ENCODE measurements around the gene PALMD.

The PALMD gene

DNA sequence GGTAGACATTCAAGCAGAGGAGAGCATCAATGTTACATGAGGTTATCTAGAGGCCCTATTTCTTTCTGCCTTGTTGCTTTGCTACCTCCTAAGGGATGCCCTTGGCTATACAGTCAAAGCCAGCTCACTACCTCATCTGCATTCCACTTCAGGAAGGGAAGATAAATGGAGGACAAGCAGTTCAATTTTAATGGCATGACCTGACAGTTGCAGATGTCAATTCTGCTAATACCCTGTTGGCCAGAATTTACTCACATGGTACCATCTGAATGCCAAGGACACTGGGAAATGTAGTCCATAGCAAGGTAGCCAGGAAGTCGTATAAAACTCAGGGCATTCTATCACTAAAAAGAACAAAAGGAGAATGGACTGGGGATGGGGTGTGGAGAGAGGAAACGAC is 31.5 kb downstream of the PALMD start:
- Histone ChIP-seq H3K36me3 (no peaks in the 10 kb centered on the region), H3K27me3 (no peaks in the 10 kb centered on the region), H3K4me1 (0 out of 20 replicates have a peak, but pooled peaks cover 0 to 4% (median 0%) of the 10 kb centered on the region in 10 experiments), H3K27ac (no peak overlapping the region), H3K4me3 (no peak overlapping the region), H3K9ac (no peak overlapping the region), H3K9me3 (replicated peaks in 1 of 11) (no peaks in the 10 kb centered on the region), H4K20me1 (no peaks in the 10 kb centered on the region), H3K4me2 (no peak overlapping the region)
- TF ChIP-seq Cebpa-rat (IDR thresholded peaks at IDR 0.05), result no peak

- H4K20me1 ChIP-seq, result no peaks in the 10 kb centered on the region
- H3K36me3 ChIP-seq, result no peaks in the 10 kb centered on the region
- 0 out of 20 replicates have a peak, but pooled peaks cover 0 to 4% (median 0%) of the 10 kb centered on the region in 10 experiments for H3K4me1 ChIP-seq
- H3K9me3 ChIP-seq (replicated peaks in 1 of 11), result no peaks in the 10 kb centered on the region
- TF ChIP-seq Cebpa-rat (IDR thresholded peaks at IDR 0.05), result no peak
- H3K4me3 ChIP-seq, result no peak overlapping the region
- no peak overlapping the region for H3K27ac ChIP-seq
- no peak overlapping the region for H3K4me2 ChIP-seq
- no peak overlapping the region for H3K9ac ChIP-seq
- H3K27me3 ChIP-seq, result no peaks in the 10 kb centered on the region
Observed at GRCh38 chr1:99680270-99680669, 34.4 kb downstream of the PALMD start.

- no peaks in the 10 kb centered on the region for H4K20me1 ChIP-seq
- no peak overlapping the region for H3K4me3 ChIP-seq
- H3K4me1 ChIP-seq, result 0 out of 20 replicates have a peak, but pooled peaks cover 0 to 4% (median 0%) of the 10 kb centered on the region in 10 experiments
- H3K4me2 ChIP-seq, result no peak overlapping the region
- no peaks in the 10 kb centered on the region for H3K36me3 ChIP-seq
- no peaks in the 10 kb centered on the region for H3K27me3 ChIP-seq
- no peak overlapping the region for H3K9ac ChIP-seq
- no peak for TF ChIP-seq Cebpa-rat (IDR thresholded peaks at IDR 0.05)
- H3K9me3 ChIP-seq (replicated peaks in 1 of 11), result no peaks in the 10 kb centered on the region
- no peak overlapping the region for H3K27ac ChIP-seq
Observed at GRCh38 chr1:99681583-99681982, 35.7 kb downstream of the PALMD start.

DNA sequence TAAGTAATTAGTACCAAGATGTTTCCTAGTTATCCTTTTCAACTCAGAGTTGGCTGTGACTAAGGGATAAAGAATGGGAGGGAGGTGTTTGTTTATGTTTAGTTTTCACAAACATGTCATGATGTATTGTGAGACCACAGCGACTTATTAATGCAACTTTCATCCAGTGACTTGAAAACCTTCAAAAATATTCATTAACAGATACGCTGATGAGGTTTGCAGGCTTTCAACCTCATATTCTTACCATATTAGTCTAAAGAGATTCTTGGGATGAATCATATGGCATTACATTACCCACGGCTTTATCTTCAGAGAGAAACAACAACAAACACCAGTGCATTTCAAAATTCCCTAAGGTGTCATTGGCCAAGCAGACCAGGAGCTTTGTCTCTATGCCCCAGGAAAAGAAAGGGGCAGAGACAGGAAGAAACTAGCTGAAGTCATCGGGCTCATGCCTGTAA is 36.4 kb downstream of the PALMD start:
- no peaks in the 10 kb centered on the region for H4K20me1 ChIP-seq
- H3K9ac ChIP-seq, result no peak overlapping the region
- H3K9me3 ChIP-seq (replicated peaks in 1 of 11), result no peaks in the 10 kb centered on the region
- H3K4me1 ChIP-seq, result 0 out of 20 replicates have a peak, but pooled peaks cover 0 to 4% (median 0%) of the 10 kb centered on the region in 10 experiments
- H3K36me3 ChIP-seq, result no peaks in the 10 kb centered on the region
- H3K4me3 ChIP-seq, result no peak overlapping the region
- H3K27ac ChIP-seq, result no peak overlapping the region
- H3K4me2 ChIP-seq, result no peak overlapping the region
- no peaks in the 10 kb centered on the region for H3K27me3 ChIP-seq
- no peak for TF ChIP-seq Cebpa-rat (IDR thresholded peaks at IDR 0.05)

- no peaks in the 10 kb centered on the region for H3K9me3 ChIP-seq (replicated peaks in 1 of 11)
- H3K27ac ChIP-seq, result no peak overlapping the region
- no peak overlapping the region for H3K9ac ChIP-seq
- no peak overlapping the region for H3K4me2 ChIP-seq
- no peaks in the 10 kb centered on the region for H3K36me3 ChIP-seq
- no peaks in the 10 kb centered on the region for H4K20me1 ChIP-seq
- no peak overlapping the region for H3K4me3 ChIP-seq
- no peaks in the 10 kb centered on the region for H3K27me3 ChIP-seq
- TF ChIP-seq Cebpa-rat (IDR thresholded peaks at IDR 0.05), result no peak
- 0 out of 20 replicates have a peak, but pooled peaks cover 0 to 4% (median 0%) of the 10 kb centered on the region in 10 experiments for H3K4me1 ChIP-seq
Observed at GRCh38 chr1:99685516-99686180, 39.7 kb downstream of the PALMD start.

- Histone ChIP-seq H3K9me3 (replicated peaks in 1 of 11) (no peaks in the 10 kb centered on the region), H3K9ac (no peak overlapping the region), H3K4me3 (no peak overlapping the region), H3K4me2 (no peak overlapping the region), H3K36me3 (no peaks in the 10 kb centered on the region), H3K27ac (no peak overlapping the region), H3K27me3 (no peaks in the 10 kb centered on the region), H4K20me1 (no peaks in the 10 kb centered on the region), H3K4me1 (no peaks in the 10 kb centered on the region)
- no peak for TF ChIP-seq Cebpa-rat (IDR thresholded peaks at IDR 0.05)
Observed at GRCh38 chr1:99691175-99691574, 45.3 kb downstream of the PALMD start.

DNA sequence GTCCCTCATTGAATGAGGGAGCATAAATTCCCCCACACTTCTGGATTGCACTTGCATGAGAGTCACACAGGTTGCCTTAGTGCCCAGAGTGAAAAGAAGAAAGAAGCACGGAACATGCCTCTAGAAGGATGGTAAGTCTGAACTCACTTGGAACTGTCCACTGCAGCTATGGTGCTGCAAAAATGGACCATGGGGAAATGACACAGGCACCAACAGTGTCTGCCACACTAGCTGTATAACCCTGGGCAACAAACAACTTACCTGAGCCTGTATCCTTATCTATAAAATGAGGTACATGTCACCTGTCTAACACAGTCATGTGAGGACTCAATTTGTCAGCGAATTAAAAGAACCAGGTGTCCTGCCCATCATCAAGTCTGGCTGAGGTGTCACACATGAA is 50.7 kb downstream of the PALMD start:
- no peaks in the 10 kb centered on the region; a peak in 1 of 22 replicates for H3K9me3 ChIP-seq (replicated peaks in 1 of 11)
- H3K4me1 ChIP-seq, result peaks cover 0 to 8% (median 0%) of the 10 kb centered on the region in 10 experiments; a peak in 1 of 20 replicates
- H3K27ac ChIP-seq, result no peak overlapping the region
- no peak for TF ChIP-seq Cebpa-rat (IDR thresholded peaks at IDR 0.05)
- no peak overlapping the region for H3K4me3 ChIP-seq
- H3K4me2 ChIP-seq, result no peak overlapping the region
- no peaks in the 10 kb centered on the region for H4K20me1 ChIP-seq
- no peaks in the 10 kb centered on the region for H3K36me3 ChIP-seq
- H3K9ac ChIP-seq, result no peak overlapping the region
- no peaks in the 10 kb centered on the region for H3K27me3 ChIP-seq

DNA sequence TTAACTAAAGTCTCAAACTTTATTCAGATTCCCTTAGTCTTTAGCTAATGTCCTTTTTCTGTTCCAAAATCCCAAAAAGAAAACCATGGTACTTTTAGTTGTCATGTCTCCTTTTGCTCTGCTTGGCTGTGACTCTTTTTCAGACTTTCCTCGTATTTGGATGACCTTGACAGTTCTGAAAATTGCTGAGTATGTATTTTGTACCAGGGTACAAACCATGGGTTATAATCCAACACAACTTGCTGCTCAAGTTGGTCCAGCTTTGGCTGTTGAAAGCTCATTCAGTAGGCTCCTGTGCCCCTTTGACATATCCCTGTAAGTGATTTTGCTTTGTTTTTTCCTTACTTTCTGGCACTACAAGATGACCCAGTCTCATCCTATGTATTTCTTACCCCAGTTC is 51.7 kb downstream of the PALMD start:
- TF ChIP-seq Cebpa-rat (IDR thresholded peaks at IDR 0.05), result no peak
- Histone ChIP-seq H3K27me3 (no peaks in the 10 kb centered on the region), H3K4me2 (no peak overlapping the region), H3K9ac (no peak overlapping the region), H3K4me3 (no peak overlapping the region), H3K9me3 (replicated peaks in 1 of 11) (no peaks in the 10 kb centered on the region; a peak in 1 of 22 replicates), H3K27ac (no peak overlapping the region), H3K36me3 (no peaks in the 10 kb centered on the region), H3K4me1 (peaks cover 0 to 8% (median 0%) of the 10 kb centered on the region in 10 experiments; a peak in 1 of 20 replicates), H4K20me1 (no peaks in the 10 kb centered on the region)

GRCh38 chr1:99700020-99700419 is 54.1 kb downstream of the PALMD start:
- Histone ChIP-seq H3K4me3 (no peak overlapping the region), H3K27me3 (no peaks in the 10 kb centered on the region), H3K9ac (no peak overlapping the region), H4K20me1 (no peaks in the 10 kb centered on the region), H3K36me3 (no peaks in the 10 kb centered on the region), H3K9me3 (replicated peaks in 1 of 11) (peaks cover 0 to 8% (median 0%) of the 10 kb centered on the region in 11 experiments; a peak in 5 of 22 replicates), H3K4me1 (peaks cover 0 to 14% (median 4%) of the 10 kb centered on the region in 10 experiments; a peak in 10 of 20 replicates), H3K4me2 (no peak overlapping the region), H3K27ac (no peak overlapping the region)
- no peak for TF ChIP-seq Cebpa-rat (IDR thresholded peaks at IDR 0.05)

DNA sequence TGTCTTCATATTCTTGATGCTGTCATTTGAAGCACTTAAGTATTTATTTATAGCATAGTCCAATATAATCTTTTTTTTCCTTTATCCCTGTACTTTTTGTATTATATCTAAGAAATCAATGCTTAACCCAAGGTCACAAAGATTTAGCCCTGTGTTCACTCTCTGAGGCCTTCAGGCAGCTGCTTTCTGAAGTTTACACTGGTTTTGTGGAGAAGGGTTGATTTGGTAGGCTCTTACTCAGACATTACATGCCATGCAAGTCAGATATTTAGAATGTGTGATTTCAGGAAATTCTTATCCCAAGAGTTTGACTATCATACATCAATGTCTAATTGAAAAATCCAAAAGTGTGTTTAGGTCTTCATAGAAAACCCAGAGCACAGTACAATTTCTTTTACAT is 56.3 kb downstream of the PALMD start:
- no peaks in the 10 kb centered on the region for H4K20me1 ChIP-seq
- no peaks in the 10 kb centered on the region for H3K36me3 ChIP-seq
- H3K9ac ChIP-seq, result no peak overlapping the region
- peaks cover 0 to 8% (median 0%) of the 10 kb centered on the region in 11 experiments; a peak in 5 of 22 replicates for H3K9me3 ChIP-seq (replicated peaks in 1 of 11)
- H3K4me3 ChIP-seq, result no peak overlapping the region
- H3K27ac ChIP-seq, result no peak overlapping the region
- TF ChIP-seq Cebpa-rat (IDR thresholded peaks at IDR 0.05), result no peak
- peaks cover 0 to 14% (median 4%) of the 10 kb centered on the region in 10 experiments; a peak in 10 of 20 replicates for H3K4me1 ChIP-seq
- no peak overlapping the region for H3K4me2 ChIP-seq
- no peaks in the 10 kb centered on the region for H3K27me3 ChIP-seq
